BE2C (cell line): ENCODE measurements around the gene ZNF234.
"Not testable (repeated sequence)": the region's sequence is repeated elsewhere in the genome, so short reads cannot be mapped to it uniquely, and the experiment has no call there.

Source experiments
- DNase-seq: peaks from one replicate; pipeline ENCODE4 v3.0.0-alpha.2; 2020
- H3K27me3 ChIP-seq: fragments of 250-450 bp; sonication (Bioruptor Pico); 2 replicates; pipeline ENCODE4 v1.5.1; 2020; ENCODE audit warnings: mild to moderate bottlenecking
- H3K36me3 ChIP-seq: fragments of 250-450 bp; sonication (Bioruptor Pico); 2 replicates; pipeline ENCODE4 v1.5.1; 2020; ENCODE audit warnings: mild to moderate bottlenecking
- H3K4me1 ChIP-seq: fragments of 250-450 bp; sonication (Bioruptor Pico); 2 replicates; pipeline ENCODE4 v1.5.1; 2020
- H3K4me3 ChIP-seq: 2 replicates; pipeline ENCODE4 v1.5.1; 2011; ENCODE audit warnings: low read depth, low read length
- H3K9me3 ChIP-seq: fragments of 250-450 bp; sonication (Bioruptor Pico); 2 replicates; pipeline ENCODE4 v1.5.1; 2020
- CTCF ChIP-seq: IDR thresholded peaks from 2 replicates; pipeline ENCODE4 v1.5.1; 2012; ENCODE audit warnings: mild to moderate bottlenecking, low read depth, low read length

ZNF234 gene

GRCh38 chr19:44111910-44112463, 29.4 kb upstream of the ZNF234 start:
- no peak for TF ChIP-seq CTCF
- peak; percentile 89 for DNase-seq
- H3K36me3 ChIP-seq = peaks cover 34% of the 10 kb centered on the region
- no peaks in the 10 kb centered on the region for H3K4me1 ChIP-seq
- no peaks in the 10 kb centered on the region for H3K27me3 ChIP-seq
- peak overlapping the region; percentile 80 for H3K4me3 ChIP-seq
- H3K9me3 ChIP-seq = 0 out of 2 replicates have a peak, but pooled peaks cover 6% of the 10 kb centered on the region

GRCh38 chr19:44112802-44113137, 28.6 kb upstream of the ZNF234 start:
- Histone ChIP-seq H3K4me1 (no peaks in the 10 kb centered on the region), H3K4me3 (peak overlapping the region; percentile 80), H3K27me3 (no peaks in the 10 kb centered on the region), H3K9me3 (0 out of 2 replicates have a peak, but pooled peaks cover 4% of the 10 kb centered on the region), H3K36me3 (peaks cover 31% of the 10 kb centered on the region)
- no peak for TF ChIP-seq CTCF
- no peak for DNase-seq

- peak; percentile 4; the same call in 1 of the 2 replicates for TF ChIP-seq CTCF
- Histone ChIP-seq H3K4me3 (peak within 1 kb of the TSS; percentile 80), H3K27me3 (no peaks in the 10 kb centered on the region), H3K9me3 (0 out of 2 replicates have a peak, but pooled peaks cover 4% of the 10 kb centered on the region), H3K36me3 (peaks cover 26% of the 10 kb centered on the region), H3K4me1 (no peaks in the 10 kb centered on the region)
- DNase-seq = peak; percentile 95
Measured at GRCh38 chr19:44113138-44113783, 28.1 kb upstream of the ZNF234 start, which contains the start of gene ZNF225. TSS of gene ZNF225 (plus strand) at chr19:44113399. CDS start at chr19:44115828, 2,429 bp downstream.

GRCh38 chr19:44113784-44114390, 27.5 kb upstream of the ZNF234 start:
- no peaks in the 10 kb centered on the region for H3K4me1 ChIP-seq
- 0 out of 2 replicates have a peak, but pooled peaks cover 4% of the 10 kb centered on the region for H3K9me3 ChIP-seq
- TF ChIP-seq CTCF = no peak
- no peak for DNase-seq
- no peaks in the 10 kb centered on the region for H3K27me3 ChIP-seq
- peak overlapping the region; percentile 80 for H3K4me3 ChIP-seq
- H3K36me3 ChIP-seq = peaks cover 24% of the 10 kb centered on the region

GRCh38 chr19:44121162-44121561, 20.2 kb upstream of the ZNF234 start:
- H3K9me3 ChIP-seq, H3K4me3 ChIP-seq, H3K4me1 ChIP-seq, DNase-seq, H3K27me3 ChIP-seq: not testable (repeated sequence)
- peaks cover 22% of the 10 kb centered on the region for H3K36me3 ChIP-seq

GRCh38 chr19:44131955-44132354, 9.4 kb upstream of the ZNF234 start:
- DNase-seq = no peak
- no peak for TF ChIP-seq CTCF
- Histone ChIP-seq H3K4me1 (no peaks in the 10 kb centered on the region), H3K36me3 (peaks cover 21% of the 10 kb centered on the region), H3K9me3 (peaks cover 6% of the 10 kb centered on the region; the same call in 1 of the 2 replicates), H3K4me3 (no peak overlapping the region), H3K27me3 (no peaks in the 10 kb centered on the region)
